ENCODE data around the gene ZBTB8B.
"Not testable (repeated sequence)": the region's sequence is repeated elsewhere in the genome, so short reads cannot be mapped to it uniquely, and the experiment has no call there.

Gene ZBTB8B
- 0 to 0.46 (median 0) reads per million in 4 donors for total RNA-seq

DNA sequence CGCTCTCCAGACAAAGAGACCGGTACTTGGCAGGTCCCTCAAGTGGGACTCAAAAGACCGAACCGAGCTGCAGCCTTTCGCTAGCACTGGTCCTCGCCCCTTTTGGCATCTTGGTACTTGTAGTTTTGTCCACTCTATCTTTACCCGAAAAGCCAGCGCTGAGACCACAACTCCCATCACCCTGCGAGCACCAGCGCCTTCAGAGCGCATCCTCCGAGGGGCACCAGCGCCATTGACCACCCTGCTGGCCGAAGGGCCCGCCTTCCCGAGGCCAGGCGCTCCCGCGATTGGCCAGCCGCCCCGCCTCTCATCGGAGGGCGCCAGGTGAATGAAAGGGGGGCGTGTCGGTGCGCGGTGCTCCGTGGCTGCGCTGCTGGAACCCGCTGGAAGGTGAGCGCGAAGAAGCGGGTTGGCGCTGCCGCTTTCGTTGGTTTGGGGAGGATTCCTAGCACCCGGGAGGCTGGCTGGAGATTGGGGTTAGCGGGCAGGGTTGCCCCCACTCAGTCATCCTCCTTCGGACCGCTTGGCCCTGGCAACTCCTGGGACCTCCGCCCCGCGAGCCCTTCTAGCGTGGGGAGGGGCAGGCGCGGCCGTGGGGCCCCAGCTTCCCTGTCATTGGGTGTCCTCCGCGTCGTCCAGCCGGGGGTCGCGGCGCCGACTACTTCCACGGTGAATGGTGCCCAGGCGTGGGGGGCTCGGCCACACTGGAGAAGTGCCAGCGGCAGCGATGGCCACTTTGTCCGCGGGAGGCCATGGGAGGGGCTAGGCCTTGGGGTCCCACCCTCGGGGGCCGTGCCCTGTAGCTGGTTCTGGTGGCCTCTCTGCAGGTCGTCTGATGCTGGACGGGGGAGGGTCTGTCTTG is at the start of gene ZBTB8B:
ZBTB8B (plus strand) TSS at position 357 of the 862 bp plus-strand sequence. CDS start 5,553 bp downstream, outside the sequence.
- no peak for DNase-seq

- no peak for DNase-seq
Measured at GRCh38 chr1:32421775-32422174, 43.1 kb upstream of the ZBTB8B start.

DNA sequence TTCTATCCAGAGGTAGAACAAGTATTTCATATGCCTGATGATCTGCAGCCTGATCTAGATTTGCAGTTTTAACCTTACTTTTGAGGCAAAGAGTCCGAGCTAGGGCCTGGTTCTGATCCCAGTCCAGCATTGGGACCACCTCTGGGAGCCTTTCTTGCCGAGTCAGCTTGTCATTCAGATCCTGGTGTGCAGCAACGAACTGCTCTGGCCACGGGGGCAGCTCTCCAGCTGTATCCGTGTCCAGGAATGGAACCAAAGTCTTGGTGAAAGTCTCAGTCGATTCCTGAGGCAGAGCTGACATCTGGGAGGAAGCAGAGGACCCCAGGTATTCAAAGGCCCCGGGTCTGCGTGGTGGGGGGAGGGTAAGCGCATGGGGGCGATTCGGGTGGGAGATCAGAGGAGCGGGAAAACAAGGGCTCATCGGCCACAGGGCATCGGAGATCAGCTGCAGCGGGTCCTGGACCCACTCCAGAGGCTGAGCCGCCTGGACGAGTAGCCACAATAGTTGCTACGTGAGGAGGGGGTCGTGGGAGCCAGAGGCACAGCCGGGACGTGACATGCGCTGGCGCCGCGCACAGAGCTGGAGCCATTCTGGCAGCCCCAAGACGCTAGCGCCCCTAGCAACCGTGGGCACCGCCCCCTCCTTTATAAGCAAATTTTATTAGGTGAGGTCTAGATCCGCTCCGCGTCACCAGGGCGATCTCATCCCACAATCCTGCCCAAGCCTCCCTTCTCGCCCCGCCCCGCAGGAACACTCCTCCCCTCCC is 38.2 kb upstream of the ZBTB8B start:
- DNase-seq: no peak

- DNase-seq: no peak
Measured at GRCh38 chr1:32427264-32427963, 37.5 kb upstream of the ZBTB8B start.

DNA sequence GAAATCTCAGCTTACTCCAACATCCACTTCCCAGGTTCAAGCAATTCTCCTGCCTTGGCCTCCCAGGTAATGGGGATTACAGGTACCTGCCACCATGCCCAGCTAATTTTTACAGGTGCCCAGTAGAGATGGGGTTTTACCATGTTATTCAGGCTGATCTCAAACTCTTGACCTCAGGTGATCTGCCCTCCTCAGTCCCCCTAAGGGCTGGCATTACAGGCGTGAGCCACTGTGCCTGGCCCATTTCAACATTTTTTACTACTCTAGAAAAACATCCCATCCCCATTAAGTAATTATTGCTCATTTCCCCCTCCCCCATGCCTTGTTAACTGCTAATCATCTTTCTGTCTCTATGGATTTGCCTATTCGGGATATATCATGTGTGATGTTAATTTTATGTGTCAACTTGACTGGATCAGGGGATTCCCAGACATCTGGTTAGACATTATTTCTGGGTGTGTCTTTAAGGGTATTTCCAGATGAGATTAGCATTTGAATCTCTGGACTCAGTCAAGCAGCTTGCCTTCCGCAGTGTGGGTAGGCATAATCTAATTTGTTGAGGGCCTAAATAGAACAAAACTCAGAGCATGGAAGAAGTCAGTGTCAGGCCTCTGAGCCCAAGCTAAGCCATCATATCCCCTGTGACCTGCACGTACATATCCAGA is 33.0 kb upstream of the ZBTB8B start:
- no peak for DNase-seq

- no peak for DNase-seq
Measured at GRCh38 chr1:32438136-32438535, 26.7 kb upstream of the ZBTB8B start.

DNA sequence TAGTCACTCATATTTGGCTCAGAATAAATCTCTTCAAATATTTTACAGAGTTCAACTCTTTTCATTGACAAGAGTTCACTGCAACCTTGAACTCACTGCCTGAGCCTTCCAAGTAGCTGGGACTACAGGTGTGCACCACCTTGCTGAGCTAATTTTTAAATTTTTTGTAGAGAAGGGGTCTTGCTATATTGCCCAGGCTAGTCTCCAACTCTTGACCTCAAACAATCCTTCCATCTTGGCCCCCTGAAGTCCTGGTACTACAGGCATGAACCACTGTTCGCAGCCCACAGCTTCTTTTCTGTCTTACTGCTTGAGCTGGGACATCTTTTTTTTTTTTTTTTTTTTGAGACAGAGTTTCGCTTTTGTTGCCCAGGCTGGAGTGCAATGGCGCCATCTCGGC is 26.1 kb upstream of the ZBTB8B start:
- not testable (repeated sequence) for DNase-seq

- DNase-seq: not testable (repeated sequence)
Measured at GRCh38 chr1:32441467-32441866, 23.4 kb upstream of the ZBTB8B start.

DNA sequence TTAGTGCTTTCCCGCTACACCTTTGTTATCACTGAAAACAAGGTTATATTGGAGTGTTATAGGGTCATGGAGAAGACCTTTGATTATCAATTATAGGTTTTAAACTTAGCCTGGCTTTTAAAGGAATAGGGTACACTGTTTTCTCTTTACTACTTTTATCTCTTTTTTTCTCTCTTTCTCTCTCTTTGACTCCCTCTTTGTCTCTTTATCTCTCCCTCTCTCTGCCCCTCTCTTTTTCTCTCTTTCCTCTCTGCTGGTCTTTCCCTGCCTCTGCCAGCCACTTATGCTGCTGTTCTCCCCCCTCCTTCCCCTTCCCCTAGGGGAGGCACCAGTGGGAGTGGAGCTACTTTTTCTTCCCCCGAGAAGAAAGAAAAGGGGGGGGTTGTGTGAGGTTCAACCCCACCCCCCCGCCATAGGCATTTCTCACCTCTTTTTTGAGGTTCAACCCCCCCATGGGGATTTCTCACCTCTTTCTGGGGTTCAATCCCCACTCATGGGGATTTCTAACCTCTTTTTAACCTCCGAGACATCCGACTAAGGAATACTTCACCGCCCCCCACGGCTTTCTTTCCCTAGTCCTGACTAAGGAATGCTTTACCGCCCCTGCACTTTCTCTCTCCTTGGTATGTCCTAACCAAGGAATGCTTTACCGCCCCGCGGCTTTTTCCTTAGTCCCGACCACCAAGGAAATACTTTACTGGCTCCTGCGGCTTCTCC is 17.2 kb upstream of the ZBTB8B start:
- DNase-seq: no peak

DNA sequence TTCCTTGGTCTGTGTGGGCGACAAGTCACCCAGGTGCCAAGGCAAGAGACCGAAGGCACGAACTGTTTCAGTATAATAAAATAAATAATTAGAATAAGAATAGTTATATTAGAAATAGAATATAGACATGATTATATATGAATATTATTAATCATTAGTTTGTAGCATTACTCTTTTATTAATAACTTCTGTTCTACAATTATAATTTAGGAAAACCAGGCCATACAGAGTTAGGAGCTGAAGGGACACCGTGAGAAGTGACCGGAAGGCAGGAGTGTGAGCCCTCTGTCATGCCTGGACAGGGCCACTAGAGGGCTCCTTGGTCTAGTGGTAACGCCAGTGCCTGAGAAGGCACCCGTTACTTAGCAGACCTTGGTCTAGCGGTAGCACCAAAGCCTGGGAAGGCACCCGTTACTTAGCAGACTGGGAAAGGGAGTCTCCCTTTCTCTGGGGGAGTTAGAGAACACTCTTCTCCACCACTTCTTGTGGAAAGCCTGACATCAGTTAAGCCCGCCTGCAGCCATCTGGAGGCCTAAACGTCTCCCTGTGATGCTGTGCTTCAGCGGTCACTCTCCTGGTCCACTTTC is 16.6 kb upstream of the ZBTB8B start:
- peak in 2 of 5 donors; percentile 5 to 19 for DNase-seq

GRCh38 chr1:32448773-32449456 is 16.0 kb upstream of the ZBTB8B start:
- no peak for DNase-seq

GRCh38 chr1:32449457-32449831 is 15.4 kb upstream of the ZBTB8B start:
- DNase-seq: not testable (repeated sequence)

- no peak for DNase-seq
Measured at GRCh38 chr1:32454726-32455125, 10.1 kb upstream of the ZBTB8B start.

- DNase-seq: no peak
Measured at GRCh38 chr1:32455958-32456357, 8.9 kb upstream of the ZBTB8B start.

DNA sequence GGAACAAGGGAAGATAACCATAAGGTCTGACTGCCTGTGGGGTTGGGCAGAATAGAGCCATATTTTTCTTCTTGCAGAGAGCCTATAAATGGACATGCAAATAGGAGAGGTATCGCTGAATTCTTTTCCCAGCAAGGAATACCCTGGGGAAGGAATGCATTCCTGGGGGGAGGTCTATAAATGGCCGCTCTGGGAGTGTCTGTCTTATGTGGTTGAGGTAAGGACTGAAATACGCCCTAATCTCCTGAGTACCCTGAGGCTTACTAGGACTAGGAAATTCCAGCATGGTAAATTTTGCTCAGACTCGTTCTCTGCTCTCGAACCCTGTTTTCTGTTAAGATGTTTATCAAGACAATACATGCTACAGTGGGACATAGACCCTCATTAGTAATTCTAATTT is 6.1 kb upstream of the ZBTB8B start:
- DNase-seq: not testable (repeated sequence)

DNA sequence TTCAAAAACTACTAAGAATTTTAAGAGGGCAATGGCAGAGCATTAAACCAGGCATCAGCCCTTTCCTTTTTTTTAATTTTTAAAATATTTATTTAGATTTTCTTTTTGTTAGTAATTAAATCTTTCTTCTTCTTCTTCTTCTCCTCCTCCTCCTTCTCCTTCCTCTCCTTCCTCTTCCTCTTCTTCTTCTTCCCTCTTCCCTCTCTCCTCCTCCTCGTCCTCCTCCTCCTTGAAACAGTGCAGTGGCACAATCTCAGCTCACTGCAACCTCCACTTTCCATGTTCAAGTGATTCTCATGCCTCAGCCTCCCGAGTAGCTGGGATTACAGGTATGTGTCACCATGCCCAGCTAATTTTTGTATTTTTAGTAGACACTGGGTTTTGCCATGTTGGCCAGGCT is 1.9 kb upstream of the ZBTB8B start:
- not testable (repeated sequence) for DNase-seq

DNA sequence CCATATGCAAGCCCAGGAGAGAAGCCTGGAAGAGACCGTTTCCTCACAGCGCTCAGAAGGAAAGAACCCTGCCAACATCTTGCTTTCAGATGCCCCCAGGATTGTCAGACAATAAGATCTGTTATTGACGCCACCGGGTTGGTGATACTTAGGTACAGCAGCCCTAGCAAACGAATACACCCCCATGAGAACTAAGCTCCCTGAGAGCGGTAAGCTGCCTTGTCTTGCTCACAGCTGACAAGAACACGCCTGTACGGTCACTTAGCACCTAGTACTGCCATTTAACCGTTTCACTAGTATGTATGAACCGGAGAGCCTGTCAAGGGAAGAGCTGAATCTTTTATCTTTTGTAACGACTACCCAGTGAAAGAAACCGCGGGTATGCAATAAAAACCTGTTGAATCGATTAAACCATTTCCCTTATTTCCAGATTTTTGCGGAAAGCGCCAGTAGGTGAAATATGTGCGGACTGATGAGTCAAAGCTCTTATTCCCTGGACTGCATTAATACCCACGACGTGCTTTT is 619 bp upstream of the ZBTB8B start:
- DNase-seq: no peak

GRCh38 chr1:32465578-32465933 is 684 bp downstream of the ZBTB8B start:
- DNase-seq: no peak

- DNase-seq: no peak
Measured at GRCh38 chr1:32466761-32467160, 1.9 kb downstream of the ZBTB8B start.

- no peak for DNase-seq
Measured at GRCh38 chr1:32468791-32469190, 3.9 kb downstream of the ZBTB8B start.

GRCh38 chr1:32470431-32470830 is 5.6 kb downstream of the ZBTB8B start:
- no peak for DNase-seq
